GM21526 (cell line): Measurements from ENCODE around the gene SND1.
"Not testable (repeated sequence)": the region's sequence is repeated elsewhere in the genome, so short reads cannot be mapped to it uniquely, and the experiment has no call there.

Experiments
- ATAC-seq: cut with Tn5 transposase; IDR thresholded peaks from one replicate; pipeline ENCODE4 v1.9.1; 2021; ENCODE audit warnings: moderate library complexity; ENCODE audit not compliant: unreplicated experiment, low FRiP score

The SND1 gene

DNA sequence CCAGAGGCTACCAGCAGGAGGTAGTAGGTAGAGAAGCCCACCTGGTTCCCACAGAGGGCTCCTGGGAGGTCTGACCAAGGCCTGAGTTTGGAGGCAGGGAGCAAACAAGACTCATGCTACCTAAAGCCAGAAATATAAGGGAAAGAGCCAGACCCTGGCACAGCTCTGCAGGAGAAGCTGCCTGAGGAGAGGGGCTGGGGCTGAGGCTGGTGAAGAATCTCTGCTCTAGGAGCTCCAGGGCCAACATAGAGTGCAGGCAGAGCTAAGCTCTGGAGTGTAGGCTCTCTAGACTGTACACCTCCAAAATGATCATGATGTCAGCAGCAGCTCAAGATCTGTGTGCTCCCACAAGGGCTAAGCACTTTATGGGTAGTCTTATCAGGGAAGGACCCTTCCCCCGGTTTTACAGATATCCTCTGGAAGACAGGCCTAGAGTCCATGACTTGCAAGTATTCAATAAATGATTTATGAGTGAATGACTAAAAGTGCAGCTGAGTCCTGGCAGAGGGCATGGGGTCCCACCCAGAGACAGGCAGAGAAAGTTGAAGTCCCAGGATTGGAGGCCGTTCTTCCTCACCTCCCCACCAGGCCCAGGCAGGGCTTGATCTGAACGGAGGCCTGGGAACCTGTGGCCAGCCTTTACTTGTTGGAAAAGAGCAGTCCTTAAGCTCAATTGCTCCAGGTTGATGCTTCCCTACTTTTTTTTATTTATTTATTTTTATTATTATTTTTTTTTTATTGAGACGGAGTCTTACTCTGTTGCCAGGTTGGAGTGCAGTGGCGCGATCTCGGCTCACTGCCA lies 450.7 kb downstream of the SND1 start:
- no peak for ATAC-seq

DNA sequence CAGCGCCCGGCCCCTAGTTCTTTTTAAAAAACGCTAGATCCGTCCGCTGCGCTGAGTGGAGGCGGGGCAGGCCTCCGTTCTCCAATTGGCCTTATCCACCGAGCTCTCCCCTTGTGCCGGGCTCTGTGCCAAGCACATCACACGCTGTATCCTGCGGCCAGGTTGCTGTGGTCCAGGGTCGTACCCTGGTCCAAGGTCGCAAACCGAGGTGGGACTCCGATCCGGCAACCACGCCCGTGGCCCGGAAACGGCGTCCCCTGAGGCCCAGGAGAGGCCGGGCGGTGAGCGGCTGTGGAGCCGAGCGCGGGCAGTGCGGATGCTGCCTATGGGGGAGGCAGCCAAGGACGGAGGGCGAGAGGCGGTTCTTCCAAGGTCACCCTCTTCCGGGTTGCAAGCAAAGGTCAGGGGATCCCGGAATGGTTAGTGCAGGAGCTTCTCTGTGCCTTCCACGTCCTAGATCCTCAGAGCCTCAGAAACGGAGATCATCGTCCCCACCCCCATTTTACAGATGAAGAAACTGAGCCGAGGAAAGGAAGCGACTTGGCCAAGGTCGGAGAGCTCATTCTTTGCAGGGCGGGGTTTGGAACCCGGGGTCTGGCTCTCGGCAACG lies 451.6 kb downstream of the SND1 start:
- no peak for ATAC-seq

DNA sequence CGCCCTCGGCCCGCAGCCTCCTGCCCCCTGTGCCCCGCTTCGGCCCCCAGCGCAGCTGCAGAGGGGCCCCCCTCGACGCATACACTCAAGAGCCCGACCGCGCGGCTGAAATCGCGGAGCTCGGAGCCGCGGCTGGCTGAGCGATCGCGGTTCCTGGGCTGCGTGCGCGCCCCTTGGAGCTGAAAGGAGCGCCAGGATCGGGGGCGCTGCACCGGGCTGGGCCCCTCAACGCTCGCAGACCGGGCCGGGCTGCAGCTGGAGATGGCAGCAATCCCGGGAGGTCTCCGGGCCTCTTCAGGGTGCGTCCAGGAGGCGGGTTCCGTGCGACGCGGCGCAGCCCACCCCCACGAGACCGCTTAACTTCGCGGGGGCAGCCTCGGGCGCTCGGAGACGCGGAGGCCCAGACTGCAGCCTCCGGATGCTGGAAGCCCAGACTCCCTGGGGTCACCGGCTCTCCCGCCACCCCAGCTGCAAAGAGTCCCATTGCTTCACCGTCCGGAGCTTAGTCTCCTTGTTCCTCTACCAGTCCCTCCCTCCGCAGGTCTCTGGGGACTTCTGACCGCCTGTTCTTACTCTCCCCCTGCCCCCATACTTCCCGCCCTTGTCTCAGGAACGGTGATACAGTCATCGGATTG lies 452.2 kb downstream of the SND1 start:
- ATAC-seq, result no peak

DNA sequence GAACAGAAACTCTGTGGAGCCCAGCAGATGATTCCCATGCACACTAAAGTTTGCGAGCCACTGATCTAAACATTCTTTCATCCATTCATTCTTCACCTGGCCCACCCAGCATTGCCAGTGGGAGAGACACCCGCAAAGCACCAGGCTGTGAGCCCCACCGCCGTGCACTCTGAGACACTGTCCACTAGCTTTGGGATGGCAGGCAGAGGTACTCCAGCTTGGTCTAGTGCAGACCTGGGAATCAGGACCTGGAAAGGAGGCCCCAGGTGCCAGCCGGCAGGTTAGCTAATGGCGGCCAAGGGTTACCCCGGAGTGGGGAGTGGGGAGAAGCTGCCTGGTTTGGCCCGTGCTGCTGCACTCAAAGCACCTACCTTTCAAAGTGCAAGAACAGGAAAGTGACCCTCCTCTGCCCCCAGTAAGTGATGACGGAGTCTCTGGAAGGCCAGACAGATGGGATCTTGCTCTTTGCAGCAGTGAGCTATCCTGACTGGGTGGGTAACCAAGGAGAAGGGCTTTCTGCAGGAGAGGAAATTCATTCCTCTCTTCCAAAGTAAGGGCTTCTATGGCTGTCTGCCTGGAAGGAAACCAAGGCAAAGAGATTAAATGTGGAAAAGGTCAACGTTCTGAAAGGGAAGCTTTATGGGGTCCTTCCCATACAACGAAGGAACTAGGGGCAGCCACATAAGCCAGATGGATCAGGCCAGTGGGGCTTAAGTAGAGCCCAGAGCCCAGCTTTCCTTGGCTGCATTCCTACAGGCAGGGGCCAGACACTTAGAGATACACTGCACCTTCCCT lies 453.4 kb downstream of the SND1 start:
- ATAC-seq, result no peak

DNA sequence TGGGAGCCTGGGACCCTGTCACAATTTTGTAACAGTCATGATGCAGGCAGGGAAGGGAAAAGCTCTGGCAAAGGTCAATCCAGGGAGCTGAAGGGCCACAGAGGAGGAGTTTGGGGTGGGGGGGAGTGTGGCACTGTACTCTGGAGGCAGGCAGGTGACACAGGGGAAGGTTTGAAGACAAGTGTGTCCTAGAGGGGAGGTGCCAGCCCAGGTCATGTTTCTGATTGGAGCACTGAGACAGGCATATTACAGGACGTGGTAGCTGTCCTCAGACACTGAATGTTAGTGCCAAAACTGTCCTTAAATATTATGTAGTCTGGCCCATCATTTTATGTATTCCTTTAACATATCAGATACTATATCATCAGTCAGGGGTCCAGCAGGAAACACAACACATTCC lies 454.8 kb downstream of the SND1 start:
- no peak for ATAC-seq

DNA sequence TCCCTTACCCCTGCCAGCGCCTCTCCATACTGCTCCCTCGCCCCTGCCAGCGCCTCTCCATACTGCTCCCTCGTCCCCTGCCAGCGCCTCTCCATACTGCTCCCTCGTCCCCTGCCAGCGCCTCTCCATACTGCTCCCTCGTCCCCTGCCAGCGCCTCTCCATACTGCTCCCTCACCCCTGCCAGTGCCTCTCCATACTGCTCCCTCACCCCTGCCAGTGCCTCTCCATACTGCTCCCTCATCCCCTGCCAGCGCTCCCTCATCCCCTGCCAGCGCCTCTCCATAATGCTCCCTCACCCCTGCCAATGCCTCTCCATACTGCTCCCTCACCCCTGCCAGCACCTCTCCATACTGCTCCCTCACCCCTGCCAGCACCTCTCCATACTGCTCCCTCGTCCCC lies 455.5 kb downstream of the SND1 start:
- not testable (repeated sequence) for ATAC-seq

DNA sequence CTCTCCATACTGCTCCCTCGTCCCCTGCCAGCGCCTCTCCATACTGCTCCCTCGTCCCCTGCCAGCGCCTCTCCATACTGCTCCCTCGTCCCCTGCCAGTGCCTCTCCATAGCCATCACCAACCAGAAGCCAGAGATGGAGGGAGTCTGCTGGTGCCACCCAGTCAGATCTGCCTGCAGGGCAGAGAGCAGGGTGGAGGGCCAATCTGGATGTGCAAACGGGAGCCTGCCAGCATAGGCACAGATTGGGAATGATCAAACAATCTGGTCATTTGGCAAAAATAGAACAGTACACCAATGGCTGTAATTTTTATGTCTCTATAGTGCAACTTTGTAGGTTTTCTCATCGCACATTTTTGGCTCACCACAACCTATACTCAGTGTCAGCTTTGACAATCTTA lies 456.1 kb downstream of the SND1 start:
- no peak for ATAC-seq

DNA sequence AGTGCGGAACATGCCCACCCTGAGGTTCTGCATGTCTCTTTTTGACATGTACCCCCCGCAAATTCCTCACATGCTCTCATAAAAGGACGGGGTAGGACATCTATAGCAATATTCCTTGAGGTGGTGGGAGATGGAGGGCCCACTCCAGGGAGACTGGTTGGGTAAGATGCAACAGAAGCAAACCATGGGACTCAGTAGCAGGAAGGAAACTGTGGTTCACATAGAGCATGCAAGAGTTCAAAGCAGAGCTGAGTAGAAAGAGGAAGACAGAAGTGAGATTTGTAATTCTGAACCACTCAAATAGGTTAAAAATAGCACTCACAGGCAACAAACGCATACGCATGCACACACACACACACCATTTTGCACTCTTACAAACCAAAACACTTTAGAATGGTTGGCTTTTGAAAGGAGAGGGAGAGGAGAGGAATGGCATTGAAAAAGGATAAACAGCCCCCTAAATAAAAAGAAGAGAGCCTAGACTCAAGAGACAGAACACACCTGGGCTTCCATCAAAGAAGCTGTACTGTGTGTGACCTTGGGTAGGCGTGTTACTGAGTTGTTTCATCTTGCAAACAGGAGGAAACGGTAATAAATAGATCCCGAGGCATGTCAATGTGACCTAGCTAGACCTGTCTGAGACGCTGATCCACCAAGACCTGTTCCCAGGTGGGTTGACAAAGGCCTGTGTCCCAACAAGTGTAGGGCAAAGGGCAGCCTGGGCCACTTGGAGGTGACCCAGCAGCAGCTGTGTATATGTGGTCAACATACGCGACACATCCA lies 456.8 kb downstream of the SND1 start:
- peak; percentile 94 for ATAC-seq

DNA sequence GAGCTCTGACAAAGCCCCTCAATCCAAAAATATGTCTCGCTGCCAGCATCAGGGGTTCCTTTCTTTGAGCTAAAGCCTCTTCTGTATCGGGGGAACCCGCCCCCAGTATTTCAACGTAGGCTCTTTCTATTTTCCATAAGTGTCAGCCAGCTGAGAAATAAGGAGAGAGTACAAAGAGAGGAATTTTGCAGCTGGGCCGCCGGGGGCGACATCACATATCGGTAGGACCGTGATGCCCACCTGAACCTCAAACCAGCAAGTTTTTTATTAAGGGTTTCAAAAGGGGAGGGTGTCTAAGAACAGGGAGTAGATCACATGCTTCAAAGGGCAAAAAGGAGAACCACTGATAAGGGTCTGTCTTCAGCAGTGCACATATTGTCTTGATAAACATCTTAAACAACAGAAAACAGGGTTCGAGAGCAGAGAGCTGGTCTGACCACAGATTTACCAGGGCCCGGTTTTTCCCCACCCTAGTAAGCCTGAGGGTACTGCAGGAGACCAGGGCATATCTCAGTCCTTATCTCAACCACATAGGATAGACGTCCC lies 457.5 kb downstream of the SND1 start:
- not testable (repeated sequence) for ATAC-seq

DNA sequence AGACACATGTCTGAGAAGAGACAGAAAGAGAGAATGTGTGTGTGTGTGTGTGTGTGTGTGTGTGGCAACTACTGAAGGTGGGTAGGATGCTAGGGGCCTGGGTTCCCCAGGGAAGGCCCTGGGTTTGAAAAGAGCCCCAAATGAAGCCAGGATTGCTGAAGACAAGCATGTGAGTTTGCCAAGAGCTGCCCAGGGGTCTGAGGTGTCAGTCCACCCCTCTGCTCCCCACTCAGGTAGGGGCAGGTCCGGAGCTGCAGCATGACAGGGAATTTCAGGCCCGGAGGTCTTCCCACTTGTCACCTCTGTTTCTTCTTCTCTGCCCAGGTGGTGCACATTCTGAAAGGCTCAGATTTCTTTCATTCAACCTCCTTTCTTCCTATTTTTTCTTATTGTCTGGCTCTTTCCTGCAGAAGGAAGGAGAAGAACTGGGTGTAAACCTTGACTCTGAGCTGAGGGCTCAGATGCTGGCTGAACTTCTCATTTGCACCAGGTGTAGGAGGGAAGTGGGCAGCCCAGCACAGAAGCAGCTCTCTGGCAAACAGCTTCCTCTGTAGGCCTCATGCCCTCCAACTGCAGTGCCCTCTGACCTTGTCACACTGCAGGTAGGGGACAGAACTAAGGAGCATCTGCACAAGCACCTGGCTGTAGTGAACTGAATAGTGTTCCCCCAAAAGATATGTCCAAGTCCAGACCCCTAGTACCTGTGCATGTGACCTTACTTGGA lies 458.8 kb downstream of the SND1 start:
- no peak for ATAC-seq

DNA sequence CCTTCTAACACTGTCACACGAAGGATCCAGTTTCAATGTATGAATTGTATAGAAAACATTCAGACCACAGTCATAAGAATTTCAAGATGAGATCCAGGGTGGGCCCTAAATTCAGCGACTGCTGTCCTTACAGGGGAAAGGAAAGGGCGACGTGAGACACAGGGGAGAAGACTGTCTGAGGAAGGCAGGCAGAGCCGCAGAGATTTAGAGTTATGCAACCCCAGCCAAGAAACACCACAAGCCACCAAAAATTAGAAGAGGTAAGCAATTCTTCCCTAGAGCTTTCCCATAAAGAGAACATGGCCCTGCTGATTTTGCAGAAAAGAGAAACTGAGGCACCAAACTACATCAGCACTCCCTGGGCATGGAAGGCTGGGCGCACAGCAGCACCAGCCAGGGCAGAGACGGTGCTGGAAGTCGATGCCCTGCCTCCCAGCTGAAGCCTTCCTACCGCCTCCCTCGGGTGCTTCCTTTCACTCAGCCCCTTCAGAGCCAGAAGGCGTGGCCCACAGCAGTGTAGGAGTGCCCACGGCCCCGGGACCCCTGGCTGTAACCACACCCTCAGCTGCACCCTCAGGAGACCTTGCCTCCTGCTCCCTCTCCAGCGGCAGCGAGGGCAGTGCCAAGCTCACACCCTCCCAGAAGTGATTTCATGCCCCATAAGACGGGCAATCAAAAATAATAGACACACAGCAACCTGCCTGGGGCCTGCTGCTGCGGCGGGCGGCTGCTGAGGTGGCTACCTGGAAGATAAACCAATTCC lies 460.2 kb downstream of the SND1 start:
- no peak for ATAC-seq

DNA sequence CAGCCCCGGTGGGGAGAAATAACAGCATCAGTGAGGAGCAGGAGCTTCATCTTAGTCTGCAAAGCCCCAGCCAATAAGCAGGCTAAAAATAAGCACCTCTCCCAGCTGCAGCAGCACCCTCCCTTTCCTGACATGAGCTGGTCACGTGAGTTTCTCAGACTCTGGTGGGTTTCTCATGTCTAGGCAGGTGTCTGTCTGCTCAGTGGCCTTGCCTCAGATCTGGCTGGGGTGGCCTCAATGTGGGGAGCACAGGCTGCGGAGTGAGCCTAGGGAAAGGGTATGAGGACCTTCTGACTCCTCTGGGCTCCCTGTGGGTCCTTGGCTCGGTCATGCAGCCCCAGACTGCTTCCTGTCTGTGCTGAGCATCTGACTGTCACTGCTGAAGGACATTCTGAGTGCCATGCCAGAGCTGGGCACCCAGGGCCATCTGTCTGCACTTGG lies 460.8 kb downstream of the SND1 start:
- no peak for ATAC-seq

DNA sequence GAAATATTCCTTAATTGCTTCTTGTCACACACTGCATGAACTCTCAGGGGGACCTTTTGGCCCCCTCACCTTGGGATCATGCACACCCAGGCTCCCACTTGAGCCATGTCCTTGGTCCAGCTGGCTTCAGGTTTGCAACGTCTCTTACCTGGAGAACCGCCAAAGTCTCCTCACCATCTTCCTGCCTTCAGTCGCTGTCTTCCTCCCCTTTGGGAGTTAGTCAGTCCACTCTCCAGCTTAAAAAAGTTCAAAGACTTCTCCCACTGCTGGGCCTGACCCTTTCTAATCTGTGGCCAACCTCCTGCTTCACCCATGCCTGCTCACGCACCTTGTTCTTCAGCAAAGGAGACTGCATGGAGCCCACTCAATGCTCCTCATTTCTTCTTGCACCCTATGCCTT lies 461.8 kb downstream of the SND1 start:
- no peak for ATAC-seq

DNA sequence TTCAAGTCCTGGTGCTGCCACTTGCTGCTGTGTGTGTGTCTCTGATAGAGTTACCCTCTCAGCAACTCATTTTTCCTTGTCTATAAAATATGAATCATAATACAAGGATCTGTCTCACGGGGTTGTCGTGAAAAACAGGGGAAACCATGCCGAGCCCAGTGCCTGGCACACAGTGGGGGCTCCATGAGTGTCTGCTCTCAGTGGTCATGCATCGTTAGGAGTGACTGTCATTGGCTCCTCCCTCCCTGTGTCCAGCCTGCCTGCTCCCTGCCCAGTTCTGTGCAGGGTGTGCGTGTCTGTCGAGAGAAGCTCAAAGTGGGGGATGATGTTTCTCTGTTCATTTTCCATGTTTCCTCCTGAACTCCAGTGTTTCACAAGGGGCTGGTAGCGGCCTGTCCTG lies 462.8 kb downstream of the SND1 start:
- no peak for ATAC-seq

DNA sequence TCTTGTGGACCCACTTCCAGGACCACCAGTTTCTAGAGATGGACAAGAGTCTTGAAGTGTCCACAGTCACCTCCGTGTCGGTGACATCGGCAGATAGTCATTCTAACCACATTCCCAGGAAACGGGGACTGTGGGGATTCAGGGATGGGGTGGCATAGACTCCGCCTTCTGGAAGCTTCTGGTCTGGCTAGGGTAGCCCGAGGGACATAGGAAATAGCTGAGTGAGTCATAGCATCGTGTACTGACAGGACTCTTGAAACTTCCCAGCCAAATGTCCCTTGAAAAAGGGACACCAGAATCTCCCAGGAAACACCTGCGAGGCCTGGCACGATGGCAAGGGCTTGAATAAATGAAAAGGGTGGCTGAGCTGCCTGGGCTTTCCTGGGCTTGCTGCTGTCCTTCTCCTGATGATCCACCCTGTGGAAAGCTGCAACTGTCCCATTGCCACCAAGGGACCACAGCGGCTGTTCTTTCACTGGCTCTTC lies 463.4 kb downstream of the SND1 start:
- ATAC-seq, result no peak

DNA sequence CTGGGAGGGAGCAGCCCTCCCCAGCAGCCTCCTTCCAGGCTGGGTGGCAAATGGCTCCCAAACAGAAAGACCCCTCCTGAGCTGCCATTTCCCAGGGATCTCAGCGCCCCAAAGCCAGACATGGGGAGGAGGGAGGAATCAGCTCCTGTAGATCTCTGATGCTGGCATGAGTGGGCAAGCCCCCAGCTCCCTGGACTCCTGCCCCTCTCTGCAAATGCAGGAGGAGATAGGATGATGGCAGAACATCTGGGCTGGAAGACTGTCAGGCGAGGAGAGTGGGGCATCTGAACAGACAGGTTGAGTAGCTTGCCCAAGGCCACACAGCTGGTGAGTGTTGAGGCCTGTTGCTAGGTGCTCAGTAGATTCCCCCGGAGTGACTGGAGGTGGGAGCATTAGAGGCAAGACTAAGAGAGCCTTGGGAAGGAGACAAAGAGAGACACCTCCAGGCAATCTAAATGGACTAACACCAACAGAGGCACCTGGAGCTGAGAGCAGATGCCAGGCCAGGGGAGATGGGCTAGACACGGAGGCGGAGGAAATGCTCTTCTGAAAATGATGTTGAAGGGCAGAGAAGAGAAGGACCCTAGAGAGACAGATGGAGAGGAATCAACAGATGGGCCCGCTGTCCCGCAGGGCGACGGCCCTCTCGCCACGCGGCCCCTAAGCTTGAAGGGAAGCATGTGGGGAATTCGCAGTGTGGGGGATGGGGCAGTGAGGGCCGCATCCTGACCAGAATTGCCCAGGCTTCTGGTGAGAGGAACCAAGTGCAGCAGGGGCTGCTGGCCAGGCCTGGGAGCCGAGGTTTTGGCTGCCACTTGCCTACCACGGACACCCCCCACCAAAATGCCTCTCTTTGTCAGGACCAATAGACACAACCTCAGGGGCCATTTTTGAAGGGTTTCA lies 464.1 kb downstream of the SND1 start:
- no peak for ATAC-seq

DNA sequence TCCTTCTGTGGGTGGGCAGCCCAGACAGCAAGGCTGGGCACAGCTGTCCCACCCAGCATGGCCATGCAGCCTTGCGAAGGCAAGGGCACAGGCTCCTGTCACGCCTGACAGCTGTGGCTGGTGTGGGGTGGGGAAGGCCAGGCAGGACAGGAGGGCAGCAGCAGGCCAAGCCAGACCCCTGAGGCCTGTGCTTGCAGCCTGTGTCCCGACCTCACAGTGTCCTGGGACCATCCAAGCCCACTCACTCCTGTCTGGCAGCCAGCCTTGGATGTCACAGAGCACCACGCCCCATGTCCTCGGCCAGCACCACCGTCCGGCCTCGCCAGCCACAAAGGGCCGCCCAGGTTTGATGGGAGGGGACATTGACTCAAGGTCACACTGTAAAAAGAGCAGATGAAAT lies 464.7 kb downstream of the SND1 start:
- ATAC-seq, result no peak
